Stimulated activated CD4-positive, alpha-beta T cell treated with anti-CD3 and anti-CD28 coated beads, Interleukin-15, amount 100 ng/mL, for 48 hours (primary cell): ENCODE measurements around the gene CDK5RAP3.
"Not testable (repeated sequence)": the region's sequence is repeated elsewhere in the genome, so short reads cannot be mapped to it uniquely, and the experiment has no call there.

Source experiments
- DNase-seq, 2 donors: peaks; one replicate each; pipeline ENCODE4 v3.0.0-alpha.2; 2020; ENCODE audit warnings: low read depth in 2 of 2

CDK5RAP3 gene, protein sequence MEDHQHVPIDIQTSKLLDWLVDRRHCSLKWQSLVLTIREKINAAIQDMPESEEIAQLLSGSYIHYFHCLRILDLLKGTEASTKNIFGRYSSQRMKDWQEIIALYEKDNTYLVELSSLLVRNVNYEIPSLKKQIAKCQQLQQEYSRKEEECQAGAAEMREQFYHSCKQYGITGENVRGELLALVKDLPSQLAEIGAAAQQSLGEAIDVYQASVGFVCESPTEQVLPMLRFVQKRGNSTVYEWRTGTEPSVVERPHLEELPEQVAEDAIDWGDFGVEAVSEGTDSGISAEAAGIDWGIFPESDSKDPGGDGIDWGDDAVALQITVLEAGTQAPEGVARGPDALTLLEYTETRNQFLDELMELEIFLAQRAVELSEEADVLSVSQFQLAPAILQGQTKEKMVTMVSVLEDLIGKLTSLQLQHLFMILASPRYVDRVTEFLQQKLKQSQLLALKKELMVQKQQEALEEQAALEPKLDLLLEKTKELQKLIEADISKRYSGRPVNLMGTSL

DNA sequence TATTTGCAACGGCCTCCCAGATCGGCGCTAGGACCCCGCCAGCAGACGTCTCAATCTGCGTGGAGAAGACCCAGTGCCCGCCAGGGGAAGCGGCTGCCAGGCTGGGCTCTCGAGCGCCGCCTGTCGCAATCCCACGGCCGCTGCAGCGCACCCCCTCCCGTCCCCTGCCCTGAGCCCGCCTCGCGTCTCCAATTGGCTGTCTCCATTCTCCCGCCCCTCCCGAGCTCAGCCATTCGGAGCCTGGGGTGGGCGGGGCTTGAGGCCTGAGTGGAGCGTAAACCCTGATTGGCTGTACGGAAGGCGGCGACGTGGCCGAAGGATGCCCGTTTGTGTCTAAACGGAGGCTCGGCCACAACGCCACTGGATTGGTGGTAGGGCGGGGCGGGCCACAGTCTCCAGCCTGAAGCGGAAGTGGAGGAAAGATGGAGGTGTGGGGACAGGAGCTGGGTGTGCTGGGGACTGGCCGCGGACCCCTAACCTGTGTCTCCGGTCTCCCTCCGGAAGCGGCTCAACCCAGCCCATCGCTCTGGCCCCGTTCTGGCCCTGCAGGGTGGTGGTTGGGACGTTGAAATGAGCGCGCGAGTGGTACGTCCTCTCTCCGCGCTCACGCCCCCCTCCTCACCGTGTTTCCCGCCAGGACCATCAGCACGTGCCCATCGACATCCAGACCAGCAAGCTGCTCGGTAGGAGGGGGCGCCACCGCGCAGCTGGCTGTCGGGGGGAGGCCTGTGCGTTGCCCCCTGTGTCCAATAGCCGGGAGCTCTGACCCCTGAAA, at the start of gene CDK5RAP3:
Gene CDK5RAP3 (plus strand): TSS at position 389 of the 775 bp plus-strand sequence. CDS start 34 bp downstream, at position 423.
- peak; percentile 99 to 100 for DNase-seq

DNA sequence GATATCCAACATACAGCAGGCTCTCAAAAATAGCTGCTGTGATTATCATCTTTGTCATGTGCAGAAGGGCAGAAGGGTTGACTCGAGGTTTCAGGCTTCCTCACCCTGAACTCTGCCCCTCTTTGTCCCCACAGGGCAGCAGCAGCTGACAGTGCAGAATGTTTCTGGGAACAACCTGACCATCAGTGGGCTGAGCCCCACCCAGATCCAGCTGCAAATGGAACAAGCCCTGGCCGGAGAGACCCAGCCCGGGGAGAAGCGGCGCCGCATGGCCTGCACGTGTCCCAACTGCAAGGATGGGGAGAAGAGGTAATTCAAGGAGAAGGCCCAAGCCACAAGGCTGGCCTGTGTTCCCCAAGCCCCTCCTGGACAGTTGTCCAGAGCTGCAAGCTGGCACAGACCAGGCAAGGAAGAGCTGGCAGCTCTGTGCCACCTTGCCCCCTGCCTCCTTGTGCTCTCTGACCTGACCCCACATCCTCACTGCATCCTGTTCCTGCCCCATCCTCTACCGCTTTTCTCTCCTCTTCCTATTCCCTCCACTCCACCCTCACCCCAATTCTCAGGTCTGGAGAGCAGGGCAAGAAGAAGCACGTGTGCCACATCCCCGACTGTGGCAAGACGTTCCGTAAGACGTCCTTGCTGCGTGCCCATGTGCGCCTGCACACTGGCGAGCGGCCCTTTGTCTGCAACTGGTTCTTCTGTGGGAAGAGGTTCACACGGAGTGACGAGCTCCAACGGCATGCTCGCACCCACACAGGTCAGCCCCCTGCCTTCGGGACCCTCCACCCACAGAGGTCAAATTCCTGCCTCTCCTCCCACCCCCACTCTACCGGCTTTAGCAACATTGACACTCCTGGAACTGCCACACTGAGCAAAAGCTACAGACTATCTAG, 45.9 kb upstream of the CDK5RAP3 start:
- DNase-seq, result no peak

DNA sequence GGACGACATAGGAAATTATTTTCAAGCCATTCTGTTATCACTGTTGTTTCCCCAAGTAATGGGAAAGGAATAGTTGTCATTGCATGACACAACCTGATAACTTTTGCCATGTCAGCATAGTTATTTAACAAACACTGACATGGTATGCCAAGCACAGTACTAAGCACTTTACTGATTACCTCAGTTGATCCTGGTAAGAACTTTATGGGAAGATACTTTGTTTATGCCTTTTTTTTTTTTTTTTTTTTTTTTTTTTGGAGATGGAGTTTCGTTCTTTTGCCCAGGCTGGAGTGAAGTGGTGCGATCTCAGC, 45.3 kb upstream of the CDK5RAP3 start:
- no peak for DNase-seq

DNA sequence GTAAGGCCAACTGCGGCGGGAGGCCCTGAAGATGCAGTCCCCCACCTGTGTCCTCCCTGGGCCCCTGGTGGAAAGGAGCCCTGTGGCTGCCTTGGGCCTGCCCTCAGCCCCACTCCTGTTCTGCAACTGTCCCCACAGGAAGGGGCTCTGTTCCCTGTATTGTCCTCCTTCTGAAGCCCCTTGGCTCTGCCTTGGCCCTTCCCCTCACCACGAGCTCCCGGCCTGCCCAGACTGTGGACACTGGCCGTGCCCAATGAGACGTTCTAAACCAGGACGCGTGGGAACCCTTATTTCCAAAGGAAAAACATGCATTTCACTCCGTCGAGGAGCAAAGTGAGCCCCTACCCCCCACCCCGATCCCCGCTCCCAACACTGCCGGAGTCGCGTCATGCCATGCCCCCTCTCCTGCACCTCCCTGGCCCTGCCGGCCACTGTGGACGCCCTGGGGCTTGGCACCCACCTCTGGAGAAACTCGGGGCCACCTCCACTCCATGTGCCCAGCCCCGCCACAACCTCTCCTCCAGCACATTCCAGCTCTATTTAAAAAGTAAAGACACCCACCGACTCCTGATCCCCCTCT, 43.0 kb upstream of the CDK5RAP3 start:
- DNase-seq, result no peak

DNA sequence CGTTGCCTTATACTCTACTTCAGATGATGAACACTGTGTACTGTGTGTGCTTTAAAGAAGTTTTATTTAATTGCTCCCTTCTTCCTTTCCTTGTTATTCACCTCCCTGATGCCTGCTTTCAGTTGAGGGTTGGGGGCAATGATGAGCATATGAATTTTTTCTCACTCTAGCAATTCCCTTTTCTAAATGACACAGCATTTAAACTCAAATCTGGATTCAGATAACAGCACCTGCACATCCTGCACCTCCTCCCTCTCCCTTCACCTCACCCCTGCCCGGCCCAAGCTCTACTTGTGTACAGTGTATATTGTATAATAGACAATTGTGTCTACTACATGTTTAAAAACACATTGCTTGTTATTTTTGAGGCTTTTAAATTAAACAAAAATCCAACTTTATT, 42.5 kb upstream of the CDK5RAP3 start:
- no peak for DNase-seq

DNA sequence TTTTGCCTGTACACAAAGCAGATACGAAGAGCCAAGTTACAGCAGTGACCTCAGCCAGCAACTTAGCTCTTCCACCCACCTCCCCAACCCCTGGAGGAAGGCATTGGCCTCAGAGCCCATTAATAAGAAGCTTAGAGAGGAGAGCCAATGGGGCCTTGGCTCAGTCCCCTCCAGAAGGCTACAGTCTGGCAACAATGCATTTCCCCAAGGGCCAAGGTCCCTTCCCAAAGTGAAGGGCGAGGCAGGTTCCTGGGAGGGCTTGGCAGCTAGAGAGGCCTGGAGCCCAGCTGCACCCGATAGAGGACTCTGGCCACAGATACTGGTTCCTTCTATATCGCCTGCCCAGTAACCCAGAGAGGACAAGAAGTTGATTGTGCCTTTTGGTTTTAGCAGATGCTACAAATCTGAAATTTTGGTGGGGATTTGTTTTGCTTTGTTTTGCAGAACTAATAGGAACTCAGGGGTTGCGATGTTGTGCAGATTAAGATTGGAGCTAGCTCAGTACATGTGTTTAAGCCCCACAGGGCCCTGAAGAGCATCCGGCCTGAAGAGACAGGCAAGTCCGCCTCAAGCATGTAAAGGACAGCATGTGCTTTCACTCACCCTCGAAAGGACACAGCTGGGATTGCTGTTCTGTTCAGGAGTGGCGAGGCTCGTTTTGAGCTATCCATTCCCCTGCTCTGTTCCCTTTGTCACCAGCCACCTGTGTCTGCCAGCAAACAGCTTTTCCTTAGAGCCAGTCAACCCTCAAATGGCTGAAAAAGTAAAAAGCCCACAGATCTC, 41.5 kb upstream of the CDK5RAP3 start:
- no peak for DNase-seq

DNA sequence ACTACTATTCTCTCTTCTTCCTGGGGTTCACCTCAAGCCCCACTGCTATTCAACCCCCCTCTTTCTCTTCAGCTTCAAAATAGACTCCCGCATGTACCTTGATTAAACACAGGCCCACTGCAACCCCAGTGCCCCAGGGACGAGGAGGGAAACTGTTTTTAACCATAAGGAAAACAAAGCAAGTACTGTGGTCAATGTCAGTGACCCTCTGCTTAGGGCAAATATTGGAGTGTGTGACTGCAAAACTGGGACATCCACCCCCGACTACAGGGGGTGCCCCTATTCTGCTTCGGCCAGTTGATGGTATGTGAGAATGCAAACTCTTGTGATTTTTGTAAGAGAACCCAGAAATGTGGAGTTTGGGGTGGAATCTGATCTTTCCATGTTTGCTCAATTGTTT, 39.1 kb upstream of the CDK5RAP3 start:
- DNase-seq, result no peak

DNA sequence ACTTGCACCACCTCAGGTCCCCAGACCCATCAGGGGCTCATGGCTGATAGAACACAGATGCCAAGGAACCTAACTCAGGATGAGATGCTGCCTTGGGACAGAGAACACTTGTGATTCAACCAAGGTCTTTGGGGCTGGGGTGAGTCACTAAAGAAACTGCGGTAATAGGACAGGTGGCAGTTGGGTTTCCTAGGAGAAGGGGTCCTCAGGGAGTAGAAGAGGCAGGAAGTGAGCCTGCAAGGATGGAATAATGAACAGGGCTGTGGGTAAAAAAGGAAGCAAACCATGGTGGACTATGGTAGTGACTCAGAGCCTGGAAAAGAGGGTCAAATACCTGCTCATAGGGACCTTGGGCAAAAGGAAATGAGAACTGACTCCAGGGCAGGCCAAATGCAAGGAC, 36.1 kb upstream of the CDK5RAP3 start:
- DNase-seq, result no peak

DNA sequence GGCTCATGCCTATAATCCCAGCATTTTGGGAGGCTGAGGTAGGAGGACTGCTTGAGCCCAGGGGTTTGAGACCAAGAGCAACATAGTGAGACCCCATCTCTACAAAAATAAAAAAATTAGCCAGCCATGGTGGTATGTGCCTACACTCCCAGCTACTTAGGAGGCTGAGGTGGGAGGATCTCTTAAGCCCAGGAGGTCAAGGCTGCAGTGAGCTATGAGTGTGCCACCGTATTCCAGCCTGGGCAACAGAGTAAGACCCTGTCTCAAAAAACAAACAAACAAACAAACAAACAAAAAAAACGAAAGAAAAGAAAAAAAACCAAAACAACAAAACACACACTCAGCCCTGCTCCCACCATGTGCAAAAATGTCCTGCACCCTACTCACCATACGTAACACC, 35.4 kb upstream of the CDK5RAP3 start:
- DNase-seq, result not testable (repeated sequence)

DNA sequence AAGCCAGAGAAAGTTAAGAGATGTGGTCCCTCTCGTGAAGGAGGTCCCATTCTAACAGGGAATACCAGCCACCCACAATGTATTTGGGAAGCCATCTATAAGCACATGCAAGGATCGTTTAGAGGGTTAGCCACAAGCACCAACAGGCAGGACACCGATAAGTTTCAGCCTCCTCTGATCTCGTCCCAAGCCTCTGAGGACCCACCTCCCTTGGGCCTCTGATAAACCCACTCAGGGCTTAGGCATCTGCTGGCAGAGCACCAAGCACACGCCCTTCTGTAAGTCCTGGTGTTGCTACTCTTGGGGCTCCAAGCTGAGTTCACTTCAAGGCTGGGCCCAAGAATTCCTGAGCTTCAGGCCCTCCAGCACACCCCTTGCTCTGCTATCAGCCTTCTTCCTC, 35.0 kb upstream of the CDK5RAP3 start:
- no peak for DNase-seq

DNA sequence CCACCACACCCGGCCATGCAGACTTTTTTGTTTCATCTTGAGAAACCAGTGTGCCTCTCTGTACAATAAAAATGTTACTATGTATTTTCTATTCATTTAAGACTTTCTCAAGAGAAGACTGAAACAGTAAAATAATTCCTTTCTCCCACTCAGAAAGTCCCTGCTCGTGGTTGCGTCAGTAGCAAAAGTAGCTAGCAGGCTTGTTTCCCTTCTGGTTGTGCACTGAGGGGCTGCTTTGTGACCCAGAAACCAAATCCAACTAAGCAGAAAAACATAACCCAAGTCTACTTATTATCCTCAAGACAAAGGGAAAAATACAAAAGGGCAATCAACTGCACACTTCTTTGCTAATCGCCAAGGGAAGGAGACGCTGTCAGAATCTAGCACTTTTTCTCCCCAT, 33.0 kb upstream of the CDK5RAP3 start:
- no peak for DNase-seq

DNA sequence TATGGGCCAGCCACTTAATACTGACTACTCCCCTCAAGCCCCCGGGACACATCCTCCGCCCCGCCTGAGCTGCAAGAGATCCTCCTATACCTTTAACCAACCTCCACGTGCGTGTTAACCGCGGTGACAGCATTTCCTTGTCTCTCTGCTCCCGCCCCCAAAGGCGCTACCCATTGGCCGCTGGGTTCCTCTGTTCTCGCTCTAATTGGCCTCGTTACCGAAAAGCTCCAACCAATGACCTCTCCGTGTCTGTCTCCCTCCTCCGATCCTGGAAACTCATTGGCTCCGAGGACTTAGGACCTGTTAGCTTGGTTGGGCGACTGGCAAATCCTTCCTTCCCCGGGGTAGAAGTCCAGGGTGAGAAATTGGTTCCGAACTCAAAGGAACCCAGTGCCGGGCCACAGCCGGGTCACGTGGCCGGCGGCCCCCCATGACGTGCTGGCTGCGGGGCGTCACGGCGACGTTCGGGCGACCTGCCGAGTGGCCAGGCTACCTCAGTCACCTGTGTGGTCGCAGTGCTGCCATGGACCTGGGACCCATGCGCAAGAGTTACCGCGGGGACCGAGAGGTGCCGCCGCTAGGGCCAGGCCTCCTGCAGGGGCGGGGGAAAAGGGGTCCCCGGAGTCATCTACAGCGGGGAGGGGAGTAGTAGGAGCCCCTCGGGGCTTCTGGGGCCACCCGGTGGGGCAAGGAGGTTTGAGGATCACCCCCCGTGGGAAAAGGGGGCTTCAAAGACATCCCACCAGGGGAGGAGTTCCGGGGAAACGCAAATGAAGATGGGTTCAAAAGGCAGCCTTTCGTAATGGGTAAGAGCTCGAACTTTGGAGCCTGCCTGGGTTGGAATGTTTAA, 29.4 kb upstream of the CDK5RAP3 start, which contains the start of gene PNPO:
Gene PNPO (plus strand): TSS at position 326 of the 850 bp plus-strand sequence. CDS start 105 bp downstream, at position 431.
- DNase-seq, result peak; percentile 94 to 96

DNA sequence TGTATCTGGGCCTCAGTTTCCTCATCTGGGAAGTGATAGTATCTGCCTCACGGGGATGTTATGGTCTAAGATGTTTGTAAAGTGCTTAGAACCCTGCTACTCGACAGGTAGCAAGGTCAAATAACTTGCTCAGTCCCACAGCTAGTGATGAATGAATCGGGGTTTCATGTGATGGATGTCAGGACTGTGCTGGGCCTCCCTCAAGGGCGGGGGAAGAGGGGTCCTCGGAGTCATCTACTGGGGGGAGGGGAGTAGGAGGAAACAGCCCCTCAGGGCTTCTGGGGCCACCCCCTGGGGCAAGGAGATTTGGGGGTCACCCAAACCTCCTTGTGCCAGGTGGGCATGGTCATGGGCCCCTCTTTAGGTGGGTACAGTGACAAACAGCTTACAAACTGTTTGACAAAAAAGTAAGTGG, 28.8 kb upstream of the CDK5RAP3 start:
- DNase-seq, result no peak

DNA sequence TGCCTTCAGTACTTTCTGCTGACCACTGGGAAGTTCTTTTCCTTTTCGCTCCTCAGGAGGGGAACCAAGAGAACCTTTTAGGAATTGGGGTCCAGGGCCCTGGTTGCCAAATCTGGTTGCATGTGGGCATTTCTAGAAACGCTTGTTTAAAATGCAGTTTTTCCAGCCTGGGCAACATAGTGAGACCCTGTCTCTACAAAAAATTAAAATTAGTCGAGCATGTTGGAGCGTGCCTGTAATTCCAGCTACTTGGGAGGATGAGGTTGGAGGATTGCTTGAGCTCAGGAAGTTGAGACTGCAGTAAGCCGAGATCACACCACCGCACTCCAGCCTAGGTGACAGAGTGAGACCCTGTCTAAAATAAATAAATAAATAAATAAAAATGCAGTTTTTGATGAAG, 28.3 kb upstream of the CDK5RAP3 start:
- DNase-seq, result no peak

DNA sequence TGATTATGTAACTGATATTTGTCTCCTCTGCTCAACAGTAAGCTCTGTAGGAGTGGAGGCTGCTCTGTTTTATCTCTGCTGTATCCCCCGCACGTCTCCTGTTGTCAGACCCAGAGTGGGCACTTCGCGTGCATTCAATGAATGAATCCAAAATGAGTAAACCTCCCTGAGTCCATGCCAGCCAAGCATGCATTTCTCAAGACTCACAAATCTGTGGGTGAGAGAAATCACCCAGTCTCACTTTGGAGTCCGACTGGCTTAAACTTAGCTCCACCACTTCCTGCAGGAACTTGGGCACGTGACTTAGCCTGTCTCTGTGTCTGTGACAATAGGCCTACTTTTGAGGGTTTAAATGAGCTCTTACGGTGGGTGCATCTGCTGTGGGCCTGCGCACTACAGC, 25.8 kb upstream of the CDK5RAP3 start:
- DNase-seq, result no peak

DNA sequence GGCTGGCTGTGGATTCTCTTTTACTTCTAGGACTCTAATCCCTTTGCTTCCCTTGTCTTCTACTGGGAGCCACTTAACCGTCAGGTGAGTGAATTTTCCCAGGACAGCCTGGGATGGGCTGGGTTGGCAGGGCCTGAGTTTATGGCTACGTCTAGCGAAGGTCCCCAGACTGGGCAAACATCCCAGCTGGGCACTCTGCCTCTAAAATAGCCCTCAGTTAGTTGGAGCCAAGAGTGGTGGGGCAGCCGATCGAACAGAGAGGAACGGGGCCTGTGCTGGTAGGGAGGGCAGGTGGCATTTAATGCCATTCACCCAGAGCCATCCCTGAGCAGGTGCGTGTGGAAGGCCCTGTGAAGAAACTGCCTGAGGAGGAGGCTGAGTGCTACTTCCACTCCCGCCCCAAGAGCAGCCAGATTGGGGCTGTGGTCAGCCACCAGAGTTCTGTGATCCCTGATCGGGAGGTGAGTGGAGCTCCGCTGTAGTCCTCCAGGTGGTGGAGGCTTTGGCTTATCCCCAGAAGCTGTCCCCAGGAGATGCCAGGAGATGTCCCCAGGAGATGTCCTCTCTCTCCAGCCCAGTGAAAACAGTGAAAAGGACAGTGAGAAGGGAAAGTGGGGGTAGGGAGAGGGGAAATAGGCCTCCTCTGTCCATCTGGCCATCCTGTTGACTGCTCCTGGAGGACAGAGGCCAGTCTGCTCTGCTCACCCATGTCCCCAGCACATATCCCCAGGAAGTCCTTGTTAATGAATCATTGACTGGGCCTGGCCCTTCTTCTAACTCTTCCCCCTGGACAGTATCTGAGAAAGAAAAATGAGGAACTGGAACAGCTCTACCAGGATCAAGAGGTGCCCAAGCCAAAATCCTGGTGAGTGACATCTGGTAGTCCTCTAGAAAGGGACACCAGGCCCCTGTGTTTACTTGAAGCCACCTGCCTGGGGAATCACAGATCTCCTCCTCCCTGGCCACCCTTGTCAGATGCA, 25.1 kb upstream of the CDK5RAP3 start:
- no peak for DNase-seq

DNA sequence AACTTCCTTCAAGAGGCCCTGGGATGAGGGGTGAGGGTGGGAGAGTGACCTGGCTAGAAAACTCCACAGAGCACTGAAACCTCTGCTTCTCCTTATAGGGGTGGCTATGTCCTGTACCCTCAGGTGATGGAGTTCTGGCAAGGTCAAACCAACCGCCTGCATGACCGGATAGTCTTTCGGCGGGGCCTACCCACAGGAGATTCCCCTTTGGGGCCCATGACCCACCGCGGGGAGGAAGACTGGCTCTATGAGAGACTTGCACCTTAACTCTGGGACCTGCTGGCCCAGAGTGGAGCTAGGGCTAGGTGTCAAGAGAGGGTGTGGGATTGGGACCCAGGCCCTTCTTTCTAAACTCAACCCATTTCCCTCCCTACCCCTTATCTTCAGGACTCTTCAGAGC, 24.4 kb upstream of the CDK5RAP3 start:
- no peak for DNase-seq

DNA sequence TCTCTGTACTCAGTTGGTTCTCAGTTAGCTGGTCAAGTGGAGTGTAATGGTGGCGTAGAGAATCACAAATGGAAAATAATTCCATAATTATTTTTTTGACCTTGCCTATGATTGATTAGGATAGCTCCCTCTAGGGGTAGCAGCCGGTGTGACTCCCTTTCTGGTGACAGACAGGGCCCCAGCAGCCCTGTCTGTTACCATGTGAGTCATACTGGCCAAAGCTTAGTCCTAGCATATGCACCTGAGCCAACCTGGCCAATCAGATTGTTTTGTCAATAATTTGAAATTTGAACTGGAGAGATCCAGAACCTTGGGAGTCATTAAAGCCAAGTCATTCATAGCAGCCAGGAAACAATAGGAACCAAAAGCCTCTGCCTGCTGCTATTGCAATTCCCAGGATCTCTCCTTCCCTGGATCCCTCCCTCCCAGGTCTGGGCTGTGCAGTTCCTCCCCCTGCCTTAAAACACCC, 23.9 kb upstream of the CDK5RAP3 start:
- peak; percentile 64 to 72 for DNase-seq
